Testis (tissue), 3 donors: ENCODE results near the gene TRPM4. TPM values are rescaled to one million over a fixed set of nuclear protein-coding genes. Genes with fewer than 3 reads are reported as not detected.

Source experiments
- DNase-seq: peaks from one replicate; pipeline ENCODE4 v3.0.0-alpha.2; 2019
- H3K27ac ChIP-seq, 2 donors: fragments of 200-600 bp; sonication (generic); one replicate each; pipeline ENCODE4 v1.5.1; 2019
- H3K27me3 ChIP-seq: fragments of 200-600 bp; sonication (generic); one replicate; pipeline ENCODE4 v1.5.1; 2019
- H3K36me3 ChIP-seq: fragments of 200-600 bp; sonication (generic); one replicate; pipeline ENCODE4 v1.5.1; 2017; ENCODE audit warnings: low read depth; ENCODE audit errors: missing control alignments
- H3K4me1 ChIP-seq: fragments of 200-600 bp; sonication (generic); one replicate; pipeline ENCODE4 v1.5.1; 2019
- H3K4me3 ChIP-seq, 2 donors: fragments of 200-600 bp; sonication (generic); one replicate each; pipeline ENCODE4 v1.5.1; 2017 to 2019
- H3K9me3 ChIP-seq: fragments of 200-600 bp; sonication (generic); one replicate; pipeline ENCODE4 v1.5.1; 2017
- POLR2A ChIP-seq: fragments of 450-650 bp; IDR thresholded peaks from one replicate; pipeline ENCODE4 v1.6.1; 2017; ENCODE audit warnings: antibody characterized with exemption, mild to moderate bottlenecking, moderate library complexity
- WGBS, 2 donors: methylation state at CpG; one replicate each; pipeline ENCODE4 v1.1.5; 2018; 5-methylcytosine and 5-hydroxymethylcytosine counted together
- intact Hi-C: fragments of 100-400 bp; cut with DNase I; formaldehyde crosslinking; loops from one replicate; pipeline ENCODE4 v1.15.1; 2023; ENCODE audit warnings: low total_unique reads
- polyA plus RNA-seq: library from polyadenylated mRNA; stranded (reverse); fragments of 350-450 nt; fragmentation: Illumina TruSeq; extraction: RNeasy Lipid Tissue Mini Kit (QIAGEN cat#74804); gene quantifications from one replicate; pipeline ENCODE4 v1.2.3, GENCODE V29; 2014; ENCODE audit warnings: low read depth, low replicate concordance; ENCODE audit not compliant: insufficient read depth
- total RNA-seq, 2 donors: library from RNA; depleted of rRNA; stranded (reverse); fragments of >200 nt; gene quantifications; one replicate each; pipeline ENCODE4 v1.2.3, GENCODE V29; 2016
- TF ChIP-seq, protein P1 (sequence below), 3 experiments: fragments of 450-650 bp in 2 of 3; fragments of 200-600 bp in 1 of 3; sonication (generic) in 1 of 3; IDR thresholded peaks; one replicate each; pipeline ENCODE4 v1.5.1; 2016 to 2019; ENCODE audit warnings: antibody characterized with exemption in 3 of 3, mild to moderate bottlenecking in 2 of 3, moderate library complexity in 1 of 3

The TRPM4 gene
- total and polyA plus RNA-seq, 3 donors from 2014 or later = 16.0 to 45.7 (median 30.5) TPM

DNA sequence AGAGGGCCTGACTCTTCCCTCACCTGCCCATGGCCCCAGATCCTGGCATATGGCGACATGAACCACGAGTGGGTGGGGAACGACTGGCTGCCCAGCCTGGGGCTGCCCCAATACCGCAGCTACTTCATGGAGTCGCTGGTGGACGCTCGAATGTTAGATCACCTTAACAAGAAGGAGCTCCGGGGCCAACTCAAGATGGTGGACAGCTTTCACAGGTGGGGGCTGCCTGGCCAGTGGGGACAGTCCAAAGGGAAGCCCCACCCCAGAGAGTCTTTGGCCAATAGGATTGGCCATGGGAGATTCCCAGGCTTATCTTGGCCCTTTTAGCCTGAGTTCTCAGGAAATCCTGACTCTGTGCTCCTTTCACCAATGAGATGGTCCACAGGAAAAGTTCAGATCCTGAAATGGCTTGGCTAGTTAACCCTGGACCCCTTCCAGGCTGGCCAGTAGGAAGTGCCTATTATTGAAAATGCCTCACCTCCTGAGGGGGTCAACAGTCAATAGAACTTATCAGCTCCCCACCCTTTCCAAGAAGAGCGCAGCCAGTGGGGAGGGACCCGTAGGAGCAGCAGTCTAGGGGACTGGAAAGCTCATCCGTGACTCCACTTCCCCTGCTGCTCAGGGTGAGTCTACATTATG is 9.4 kb upstream of the TRPM4 start:
- 38 to 67% methylated on average over 6 to 11 of the region's 11 CpGs for WGBS, 2 donors
- Histone ChIP-seq H3K36me3 (no peaks in the 10 kb centered on the region), H3K27me3 (no peaks in the 10 kb centered on the region), H3K4me1 (peaks cover 22% of the 10 kb centered on the region), H3K27ac (peak overlapping the region in 1 of 2 donors; percentile 84), H3K9me3 (no peaks in the 10 kb centered on the region), H3K4me3 (peak overlapping the region in 1 of 2 donors; percentile 72)
- no peak for DNase-seq
- no peak for TF ChIP-seq POLR2A
- TF ChIP-seq, protein P1, sequence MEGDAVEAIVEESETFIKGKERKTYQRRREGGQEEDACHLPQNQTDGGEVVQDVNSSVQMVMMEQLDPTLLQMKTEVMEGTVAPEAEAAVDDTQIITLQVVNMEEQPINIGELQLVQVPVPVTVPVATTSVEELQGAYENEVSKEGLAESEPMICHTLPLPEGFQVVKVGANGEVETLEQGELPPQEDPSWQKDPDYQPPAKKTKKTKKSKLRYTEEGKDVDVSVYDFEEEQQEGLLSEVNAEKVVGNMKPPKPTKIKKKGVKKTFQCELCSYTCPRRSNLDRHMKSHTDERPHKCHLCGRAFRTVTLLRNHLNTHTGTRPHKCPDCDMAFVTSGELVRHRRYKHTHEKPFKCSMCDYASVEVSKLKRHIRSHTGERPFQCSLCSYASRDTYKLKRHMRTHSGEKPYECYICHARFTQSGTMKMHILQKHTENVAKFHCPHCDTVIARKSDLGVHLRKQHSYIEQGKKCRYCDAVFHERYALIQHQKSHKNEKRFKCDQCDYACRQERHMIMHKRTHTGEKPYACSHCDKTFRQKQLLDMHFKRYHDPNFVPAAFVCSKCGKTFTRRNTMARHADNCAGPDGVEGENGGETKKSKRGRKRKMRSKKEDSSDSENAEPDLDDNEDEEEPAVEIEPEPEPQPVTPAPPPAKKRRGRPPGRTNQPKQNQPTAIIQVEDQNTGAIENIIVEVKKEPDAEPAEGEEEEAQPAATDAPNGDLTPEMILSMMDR (IDR thresholded peaks at IDR 0.05) = no peak
- intact Hi-C loops = loop anchor here (10.0 kb wide), 1 partner anchor 53 kb away; no protein-coding TSS in a partner anchor

DNA sequence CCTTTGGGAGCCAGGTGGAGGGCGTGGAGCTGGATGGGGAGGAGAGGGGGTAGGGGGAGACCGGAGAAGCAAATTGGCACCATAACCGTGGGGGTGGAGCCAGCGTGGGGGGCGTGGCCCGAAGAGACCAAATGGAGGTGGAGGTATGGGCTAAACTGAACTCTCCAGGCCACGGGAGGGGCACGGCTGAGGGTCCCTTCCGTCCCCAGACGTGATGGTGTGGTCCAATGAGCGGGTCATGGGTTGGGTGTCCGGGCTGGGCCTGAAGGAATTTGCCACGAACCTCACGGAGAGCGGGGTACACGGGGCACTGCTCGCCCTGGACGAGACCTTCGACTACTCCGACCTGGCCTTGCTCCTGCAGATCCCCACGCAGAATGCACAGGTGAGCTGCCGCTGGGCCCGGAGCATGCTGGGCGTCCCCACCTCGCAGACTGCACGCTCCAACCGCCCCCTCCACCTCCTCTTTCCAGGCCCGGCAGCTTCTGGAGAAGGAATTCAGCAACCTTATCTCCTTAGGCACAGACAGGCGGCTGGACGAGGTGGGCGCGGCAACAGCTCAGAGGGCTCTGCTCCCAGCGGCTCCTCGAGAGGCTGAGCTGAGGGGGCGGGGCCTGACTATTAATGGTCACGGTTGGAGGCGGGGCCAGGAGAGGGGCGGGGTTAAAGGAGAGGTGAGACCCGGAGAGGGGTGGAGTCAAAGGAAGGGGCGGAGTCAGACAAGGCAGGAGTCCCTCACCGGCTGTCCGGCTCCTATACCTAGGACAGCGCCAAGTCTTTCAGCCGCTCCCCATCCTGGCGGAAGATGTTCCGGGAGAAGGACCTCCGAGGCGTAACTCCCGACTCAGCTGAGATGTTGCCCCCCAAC is 8.6 kb upstream of the TRPM4 start:
- H3K36me3 ChIP-seq = no peaks in the 10 kb centered on the region
- H3K27ac ChIP-seq = peak overlapping the region; percentile 67 to 84
- peak; percentile 100 for DNase-seq
- H3K4me3 ChIP-seq = peak overlapping the region; percentile 65 to 72
- peaks cover 22% of the 10 kb centered on the region for H3K4me1 ChIP-seq
- H3K9me3 ChIP-seq = no peaks in the 10 kb centered on the region
- H3K27me3 ChIP-seq = no peaks in the 10 kb centered on the region
- 2 to 4% methylated on average over 28 to 44 of the region's 49 CpGs for WGBS, 2 donors
- intact Hi-C loops = loop anchor here (10.0 kb wide), 1 partner anchor 54 kb away; no protein-coding TSS in a partner anchor
- peak; percentile 24 for TF ChIP-seq POLR2A
- TF ChIP-seq, protein P1 (IDR thresholded peaks at IDR 0.05) = no peak

DNA sequence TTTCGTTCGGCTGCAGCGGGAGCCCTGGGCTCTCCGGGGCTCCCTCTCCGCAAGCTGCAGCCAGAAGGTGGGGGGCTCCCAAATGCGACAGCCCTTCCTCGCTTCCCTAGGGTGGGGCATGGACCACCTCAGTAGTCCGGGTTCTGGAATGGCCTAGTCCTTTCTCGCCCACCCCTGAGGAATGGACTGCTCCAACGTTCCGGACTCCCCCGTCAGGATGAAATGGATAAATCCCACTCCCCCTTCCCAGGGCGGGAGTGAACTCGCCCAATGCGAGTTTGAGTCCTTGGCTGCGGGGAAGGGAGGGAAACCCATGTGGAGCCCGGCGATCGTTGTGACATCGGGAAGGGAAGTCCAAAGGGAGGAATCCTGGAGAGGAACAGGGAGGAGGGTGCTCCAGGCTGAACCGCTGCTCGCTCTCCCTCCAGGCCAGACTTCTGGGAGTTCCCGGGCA is 7.9 kb upstream of the TRPM4 start:
- 0 to 1% methylated on average over 18 to 22 of the region's 23 CpGs for WGBS, 2 donors
- peaks cover 22% of the 10 kb centered on the region for H3K4me1 ChIP-seq

DNA sequence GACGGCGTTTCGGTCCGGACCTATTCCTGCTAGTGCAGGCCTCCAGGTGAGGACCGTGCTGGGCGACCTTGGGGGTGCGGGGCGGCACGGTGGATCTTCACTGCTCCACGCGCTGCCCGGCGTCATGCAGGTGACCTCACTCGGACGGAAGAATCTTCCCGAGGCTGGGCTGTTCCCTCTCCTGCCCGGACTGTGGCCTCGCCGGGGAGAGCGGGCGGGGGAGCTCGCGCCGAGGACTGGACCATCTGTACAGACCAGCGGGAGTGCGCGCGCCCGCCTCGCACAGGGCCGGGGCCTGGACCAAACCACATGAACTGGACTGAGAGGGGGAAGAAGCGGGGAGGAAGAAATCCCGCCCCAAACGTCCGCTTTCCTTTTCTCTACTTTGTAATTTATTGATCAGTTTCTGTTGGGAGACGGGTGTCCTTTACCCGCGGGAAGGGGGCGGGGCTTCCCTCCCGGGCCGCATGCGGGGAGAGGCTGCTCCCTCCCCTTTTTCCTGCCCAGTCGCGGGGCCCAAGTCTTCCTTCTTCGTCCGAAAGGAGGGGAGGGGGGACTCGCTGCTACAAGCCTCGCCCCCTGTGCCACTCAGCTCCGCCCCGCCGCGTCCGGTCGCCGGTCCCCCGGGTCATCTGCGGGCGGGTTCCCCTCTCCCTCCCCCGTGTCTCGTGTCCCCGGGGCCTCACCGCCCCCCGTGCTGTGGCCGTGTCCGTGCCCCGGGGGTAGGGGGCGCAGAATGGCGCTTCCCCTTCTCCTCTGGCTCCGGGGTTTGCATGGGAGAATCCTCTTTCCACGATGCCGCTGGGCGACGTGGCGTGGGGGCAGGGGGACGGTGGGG is 7.3 kb upstream of the TRPM4 start:
- 0% methylated on average over 7 to 51 of the region's 75 CpGs for WGBS, 2 donors
- peak; percentile 88 for DNase-seq
- Histone ChIP-seq H3K4me1 (peaks cover 23% of the 10 kb centered on the region), H3K4me3 (peak overlapping the region; percentile 65 to 72), H3K27me3 (no peaks in the 10 kb centered on the region), H3K36me3 (no peaks in the 10 kb centered on the region), H3K27ac (peak overlapping the region; percentile 67 to 84), H3K9me3 (no peaks in the 10 kb centered on the region)
- intact Hi-C loops = no loop called here
- TF ChIP-seq POLR2A = no peak
- TF ChIP-seq, protein P1 (IDR thresholded peaks at IDR 0.05) = no peak

More for the DNA sequence above, 7.9 kb upstream of the TRPM4 start:
- Histone ChIP-seq H3K9me3 (no peaks in the 10 kb centered on the region), H3K27ac (peak overlapping the region; percentile 67 to 84), H3K4me3 (peak overlapping the region; percentile 65 to 72), H3K27me3 (no peaks in the 10 kb centered on the region), H3K36me3 (no peaks in the 10 kb centered on the region)
- no peak for TF ChIP-seq POLR2A
- TF ChIP-seq, protein P1 (IDR thresholded peaks at IDR 0.05) = no peak
- intact Hi-C loops = loop anchor here (10.0 kb wide), 1 partner anchor 55 kb away; no protein-coding TSS in a partner anchor
- peak; percentile 82 for DNase-seq
